Muscle of arm (tissue), 12 donors: Measurements from ENCODE around the gene BOD1. TPM values are rescaled to one million over a fixed set of nuclear protein-coding genes. Genes with fewer than 3 reads are reported as not detected.

Source experiments
- DNase-seq: peaks from one replicate; pipeline ENCODE4 v3.0.0-alpha.2; 2013
- polyA plus RNA-seq, 12 donors: library from polyadenylated mRNA; unstranded; fragments of 120-200 nt; gene quantifications; one replicate each; pipeline ENCODE4 v1.2.1, GENCODE V29; 2013; ENCODE audit not compliant: insufficient read length in 12 of 12

The BOD1 gene
- polyA plus RNA-seq, 12 donors, result 72.0 to 92.7 (median 81.7) TPM; not detected in 1

DNA sequence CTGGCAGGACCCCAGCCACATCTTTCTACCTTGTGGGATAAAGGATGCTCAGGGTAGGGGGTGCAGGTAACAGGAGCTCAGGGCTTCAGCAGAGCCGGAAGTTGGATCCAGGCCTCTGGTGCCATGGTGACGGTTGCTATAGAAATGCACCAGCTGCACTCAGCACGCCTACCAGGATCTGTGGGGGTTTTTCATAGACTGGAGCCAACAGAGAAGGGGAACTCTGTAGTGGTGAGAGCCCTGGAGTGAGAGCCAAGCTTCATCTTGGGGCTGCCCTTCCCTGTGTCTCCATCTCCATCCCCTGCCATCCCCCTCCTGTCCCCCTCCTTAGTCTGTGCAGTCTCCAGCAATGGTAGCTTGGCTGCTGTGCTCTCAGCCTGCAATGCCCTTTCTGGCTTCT is 27.5 kb upstream of the BOD1 start:
- DNase-seq, result no peak

DNA sequence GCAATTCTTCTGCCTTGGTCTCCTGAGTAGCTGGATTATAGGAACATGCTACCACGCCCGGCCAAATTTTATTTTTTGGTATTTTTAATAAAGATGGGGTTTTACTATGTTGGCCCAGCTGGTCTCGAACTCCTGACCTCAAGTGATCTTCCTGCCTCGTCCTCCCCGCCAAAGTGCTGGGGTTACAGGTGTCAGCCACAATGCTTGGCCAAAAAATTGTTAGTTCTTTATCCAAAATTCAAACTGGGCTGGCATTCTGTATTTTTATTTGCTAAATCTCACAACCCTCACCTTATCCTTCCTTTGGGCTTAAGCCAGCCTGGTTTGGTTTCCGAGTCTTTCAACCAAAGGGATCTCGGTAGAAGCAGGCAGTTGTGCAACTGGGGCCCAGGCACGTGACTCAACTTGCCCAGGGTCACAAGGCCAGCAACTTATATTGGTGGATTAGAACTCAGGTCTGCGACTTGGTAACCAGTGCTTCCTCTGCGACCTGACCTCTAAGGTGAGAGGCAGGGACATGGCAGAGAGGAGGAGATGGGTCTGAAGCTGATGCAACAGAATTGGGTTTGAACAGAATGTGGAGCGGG is 26.5 kb upstream of the BOD1 start:
- no peak for DNase-seq

GRCh38 chr5:173642191-173642816 is 25.9 kb upstream of the BOD1 start:
- no peak for DNase-seq

DNA sequence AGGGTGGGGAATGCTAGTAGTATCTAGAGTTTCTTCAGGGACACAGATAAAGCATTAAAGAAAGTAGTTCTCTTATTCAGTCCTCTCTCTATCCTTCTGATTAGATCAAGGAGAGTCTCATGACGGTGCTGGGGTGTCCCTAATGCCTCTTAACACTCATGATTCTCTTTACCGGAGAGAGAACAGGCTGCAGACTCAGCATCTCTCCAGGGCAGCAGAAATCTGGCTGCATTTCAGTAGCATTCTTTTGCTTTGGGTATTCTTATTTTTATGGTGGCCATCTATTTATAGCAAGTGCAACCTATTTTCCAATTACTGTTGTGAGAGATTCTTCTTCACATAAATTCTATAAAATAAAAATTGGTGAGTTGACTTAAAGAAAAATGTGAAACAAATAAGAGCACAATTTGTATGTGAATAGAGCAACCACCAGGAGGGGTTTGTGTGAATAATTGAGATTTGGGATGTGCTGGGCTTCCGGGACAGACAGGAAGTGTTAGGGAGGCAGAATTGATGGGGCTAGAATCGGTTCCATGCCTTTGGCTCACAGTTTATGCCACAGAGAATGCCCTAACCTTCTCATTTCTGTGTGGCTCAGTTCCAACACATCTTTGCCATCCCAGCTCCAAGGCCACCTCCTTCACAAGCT is 23.8 kb upstream of the BOD1 start:
- no peak for DNase-seq

GRCh38 chr5:173638126-173639040 is 21.9 kb upstream of the BOD1 start:
- DNase-seq, result no peak

- no peak for DNase-seq
These were observed 20.9 kb upstream of the BOD1 start for GRCh38 chr5:173637340-173637739.

- no peak for DNase-seq
These were observed 18.1 kb upstream of the BOD1 start for GRCh38 chr5:173634465-173634983.

- no peak for DNase-seq
These were observed 16.9 kb upstream of the BOD1 start for GRCh38 chr5:173633304-173633703.

- no peak for DNase-seq
These were observed 15.0 kb upstream of the BOD1 start for GRCh38 chr5:173631478-173631877.

- DNase-seq, result no peak
These were observed 14.4 kb upstream of the BOD1 start for GRCh38 chr5:173630724-173631365.

DNA sequence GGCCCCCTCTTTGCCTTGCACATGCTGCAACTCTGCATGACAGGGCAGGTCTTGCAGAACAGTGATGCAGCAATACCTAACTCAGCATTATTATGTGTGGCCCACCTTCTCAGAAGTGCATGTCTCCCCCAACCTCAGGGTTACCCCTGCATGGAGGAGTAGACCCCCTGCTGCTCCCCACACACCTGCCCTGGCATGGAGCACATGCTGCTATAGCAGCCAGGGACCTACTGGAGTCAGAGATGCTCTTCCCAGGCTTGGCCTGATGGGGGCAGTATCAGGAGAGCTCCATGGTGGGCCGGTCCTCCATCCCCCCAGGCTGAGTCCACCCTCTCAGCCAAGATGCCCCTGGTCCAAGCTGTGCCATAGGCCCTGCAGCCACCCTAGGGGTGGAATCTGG is 13.2 kb upstream of the BOD1 start:
- DNase-seq, result no peak

- no peak for DNase-seq
These were observed 12.1 kb upstream of the BOD1 start for GRCh38 chr5:173628501-173628900.

GRCh38 chr5:173627860-173628392 is 11.5 kb upstream of the BOD1 start:
- DNase-seq, result no peak

- DNase-seq, result no peak
These were observed 10.8 kb upstream of the BOD1 start for GRCh38 chr5:173627271-173627670.

DNA sequence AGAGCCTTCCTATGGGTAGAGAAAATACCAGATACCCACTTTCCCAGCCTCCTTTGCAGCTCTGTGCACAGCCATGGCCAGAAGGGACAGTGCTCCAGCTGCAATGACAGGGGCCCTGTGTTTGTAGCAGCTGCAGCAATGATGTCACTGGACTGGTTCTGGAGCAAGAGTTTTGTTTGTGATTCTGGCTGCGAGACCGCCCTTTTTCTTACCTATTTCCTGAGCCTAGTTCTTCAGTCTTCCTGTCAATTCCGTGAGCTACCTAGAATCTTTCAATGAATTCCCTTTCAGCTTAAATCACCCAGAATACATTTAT is 10.0 kb upstream of the BOD1 start:
- DNase-seq, result no peak

DNA sequence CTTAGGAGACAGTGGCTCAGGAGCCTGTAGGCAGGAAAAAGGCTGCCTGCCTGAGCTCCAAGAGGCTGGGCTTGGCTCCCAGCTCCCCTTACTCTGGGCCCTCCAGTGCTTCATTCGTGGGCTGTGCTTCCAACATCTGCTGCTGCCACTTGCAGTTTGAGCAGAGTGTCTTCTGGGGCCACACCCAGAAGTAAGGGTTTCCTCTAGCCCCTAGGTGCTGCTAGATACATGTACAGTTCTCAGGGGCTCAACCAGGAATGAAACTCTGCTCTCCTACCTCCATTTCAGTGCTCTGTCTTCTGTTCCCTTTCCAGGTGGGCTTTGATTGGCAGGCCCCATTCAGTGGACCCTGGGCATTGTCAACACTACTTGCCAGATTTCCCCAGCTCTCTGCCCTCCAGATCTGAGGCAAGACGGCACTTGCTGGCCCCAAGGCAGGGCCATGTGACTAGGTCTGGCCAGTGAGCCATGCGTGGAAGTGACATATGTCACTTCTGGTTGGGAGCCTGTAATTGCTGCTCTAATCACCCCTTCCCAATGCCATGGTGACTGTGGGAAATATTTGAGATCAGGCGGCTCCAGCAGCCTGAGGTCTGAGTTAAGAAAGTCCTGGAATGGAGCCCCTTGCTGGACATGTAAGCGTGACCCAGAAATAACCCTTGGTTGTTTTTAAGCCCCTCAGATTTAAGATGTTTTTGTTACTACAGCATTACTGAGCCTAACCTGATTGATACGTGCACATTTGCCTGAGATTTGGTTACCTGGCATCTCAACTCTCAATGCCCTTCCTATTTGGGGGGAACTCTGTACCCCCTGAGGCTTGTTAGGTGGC is 9.4 kb upstream of the BOD1 start:
- no peak for DNase-seq

- DNase-seq, result no peak
These were observed 8.8 kb upstream of the BOD1 start for GRCh38 chr5:173625261-173625660.

DNA sequence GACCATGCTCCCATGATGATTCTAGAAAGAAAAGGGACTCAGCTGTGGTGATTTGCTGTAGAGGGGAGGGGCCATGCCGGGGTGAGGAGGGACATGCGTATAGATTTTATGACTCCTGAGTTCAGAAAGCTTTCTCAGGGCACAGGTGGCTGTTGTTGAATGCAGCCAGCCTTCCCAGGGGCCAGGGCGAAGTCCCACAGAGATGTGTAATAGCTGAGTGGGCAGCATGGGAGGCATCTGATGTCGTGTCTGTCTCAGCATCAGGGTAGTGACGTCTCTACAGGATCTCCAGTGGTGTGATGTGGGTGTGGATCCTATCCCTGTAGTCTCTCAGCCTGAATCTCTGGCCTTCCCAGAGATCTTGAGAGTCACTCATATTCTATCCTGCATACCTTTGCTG is 7.8 kb upstream of the BOD1 start:
- DNase-seq, result no peak

DNA sequence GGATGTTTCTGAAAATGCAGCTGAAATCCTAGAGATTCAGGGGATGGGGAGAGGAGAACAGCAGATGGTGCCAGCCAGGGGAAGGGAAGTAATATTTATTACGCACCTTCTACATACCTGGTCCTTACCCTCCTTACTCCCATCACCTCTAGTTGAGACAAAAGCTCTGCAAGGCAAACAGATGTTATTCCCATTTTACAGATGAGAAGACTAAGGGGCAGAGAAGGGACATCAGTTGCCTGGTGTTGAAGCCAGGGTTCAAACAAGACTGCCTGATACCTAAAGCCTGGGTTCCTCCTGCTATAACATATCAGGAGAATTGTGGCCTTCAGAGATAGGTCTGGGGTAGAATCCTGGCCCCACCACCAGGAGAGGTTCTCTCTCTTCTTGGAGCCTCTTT is 7.3 kb upstream of the BOD1 start:
- no peak for DNase-seq

DNA sequence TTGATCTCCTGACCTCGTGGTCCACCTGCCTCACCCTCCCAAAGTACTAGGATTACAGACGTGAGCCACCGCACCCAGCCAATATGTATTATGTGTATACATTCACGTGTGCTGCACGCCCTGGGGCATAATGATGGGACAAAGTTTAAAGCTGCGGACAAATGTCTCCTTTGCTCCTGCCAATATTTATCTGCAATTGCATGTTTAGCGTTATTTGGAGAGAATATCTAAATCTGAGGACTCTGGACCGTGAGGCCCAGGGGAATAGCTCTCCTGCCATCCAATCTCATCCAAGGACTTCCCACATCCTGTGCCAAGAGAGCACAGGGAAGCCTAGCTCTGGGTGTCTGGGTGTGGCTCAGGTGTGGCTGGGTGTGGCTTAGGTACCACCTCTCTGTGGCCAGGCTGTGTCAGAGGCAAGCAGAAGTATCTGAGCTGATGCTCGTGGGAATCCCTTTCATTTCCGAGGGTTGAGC is 6.9 kb upstream of the BOD1 start:
- DNase-seq, result no peak
